IPS-20b (cell line): ENCODE results near the gene RALY.
"Not testable (repeated sequence)": the region's sequence is repeated elsewhere in the genome, so short reads cannot be mapped to it uniquely, and the experiment has no call there.

ENCODE experiments used
- H3K27ac ChIP-seq: one replicate; pipeline ENCODE4 v1.5.1; 2013; ENCODE audit warnings: low read length
- H3K27me3 ChIP-seq: 2 replicates; pipeline ENCODE4 v1.6.1; 2013; ENCODE audit warnings: mild to moderate bottlenecking, low read length, inconsistent platforms; ENCODE audit not compliant: insufficient read depth
- H3K36me3 ChIP-seq: 2 replicates; pipeline ENCODE4 v1.6.1; 2013; ENCODE audit warnings: low read depth, mild to moderate bottlenecking, inconsistent platforms, low read length, moderate library complexity; ENCODE audit not compliant: insufficient read depth
- H3K4me1 ChIP-seq: 2 replicates; pipeline ENCODE4 v1.6.1; 2013; ENCODE audit warnings: mild to moderate bottlenecking, control low read depth, inconsistent platforms, low read length, moderate library complexity; ENCODE audit not compliant: insufficient read depth
- H3K4me3 ChIP-seq: 2 replicates; pipeline ENCODE4 v1.5.1; 2013; ENCODE audit warnings: mild to moderate bottlenecking, low read length, inconsistent platforms
- H3K9ac ChIP-seq: 2 replicates; pipeline ENCODE4 v1.6.1; 2013; ENCODE audit warnings: low read depth, mild to moderate bottlenecking, inconsistent platforms, low read length, moderate library complexity
- H3K9me3 ChIP-seq: 2 replicates; pipeline ENCODE4 v1.6.1; 2013; ENCODE audit warnings: mild to moderate bottlenecking, low read depth, low read length, inconsistent platforms; ENCODE audit not compliant: insufficient read depth

The RALY gene

GRCh38 chr20:34022151-34022838, 28.6 kb downstream of the RALY start:
- no peak overlapping the region for H3K9ac ChIP-seq
- no peak overlapping the region for H3K4me3 ChIP-seq
- no peak overlapping the region for H3K27ac ChIP-seq

GRCh38 chr20:34022839-34023234, 29.1 kb downstream of the RALY start:
- peaks cover 14% of the 10 kb centered on the region for H3K4me1 ChIP-seq
- no peaks in the 10 kb centered on the region for H3K36me3 ChIP-seq
- no peaks in the 10 kb centered on the region for H3K9me3 ChIP-seq
- H3K27ac ChIP-seq = no peak overlapping the region
- H3K4me3 ChIP-seq = no peak overlapping the region
- H3K27me3 ChIP-seq = no peaks in the 10 kb centered on the region
- H3K9ac ChIP-seq = no peak overlapping the region

More at GRCh38 chr20:34022151-34022838, 28.6 kb downstream of the RALY start:
- Histone ChIP-seq H3K36me3 (no peaks in the 10 kb centered on the region), H3K4me1 (peaks cover 14% of the 10 kb centered on the region), H3K27me3 (no peaks in the 10 kb centered on the region), H3K9me3 (no peaks in the 10 kb centered on the region)

GRCh38 chr20:34023937-34024722, 30.4 kb downstream of the RALY start:
- Histone ChIP-seq H3K27me3 (no peaks in the 10 kb centered on the region), H3K4me3 (no peak overlapping the region), H3K36me3 (no peaks in the 10 kb centered on the region), H3K27ac (no peak overlapping the region), H3K4me1 (peaks cover 19% of the 10 kb centered on the region), H3K9ac (no peak overlapping the region), H3K9me3 (no peaks in the 10 kb centered on the region)

- H3K9me3 ChIP-seq = no peaks in the 10 kb centered on the region
- H3K4me1 ChIP-seq = peaks cover 19% of the 10 kb centered on the region
- no peak overlapping the region for H3K4me3 ChIP-seq
- H3K9ac ChIP-seq = no peak overlapping the region
- H3K27ac ChIP-seq = no peak overlapping the region
- no peaks in the 10 kb centered on the region for H3K36me3 ChIP-seq
- no peaks in the 10 kb centered on the region for H3K27me3 ChIP-seq
These were observed 31.1 kb downstream of the RALY start for GRCh38 chr20:34024723-34025351.

- not testable (repeated sequence) for H3K9ac ChIP-seq, H3K9me3 ChIP-seq, H3K27me3 ChIP-seq, H3K27ac ChIP-seq, H3K4me3 ChIP-seq
- Histone ChIP-seq H3K36me3 (peaks cover 11% of the 10 kb centered on the region), H3K4me1 (peaks cover 20% of the 10 kb centered on the region)
These were observed 34.3 kb downstream of the RALY start for GRCh38 chr20:34028013-34028412.

- H3K27me3 ChIP-seq = no peaks in the 10 kb centered on the region
- H3K9ac ChIP-seq = no peak overlapping the region
- peaks cover 20% of the 10 kb centered on the region for H3K4me1 ChIP-seq
- no peaks in the 10 kb centered on the region for H3K9me3 ChIP-seq
- H3K36me3 ChIP-seq = peaks cover 15% of the 10 kb centered on the region
- no peak overlapping the region for H3K27ac ChIP-seq
- H3K4me3 ChIP-seq = no peak overlapping the region
These were observed 35.7 kb downstream of the RALY start for GRCh38 chr20:34029415-34029814.

GRCh38 chr20:34030456-34030855, 36.7 kb downstream of the RALY start:
- H3K9ac ChIP-seq = no peak overlapping the region
- no peaks in the 10 kb centered on the region for H3K9me3 ChIP-seq
- no peaks in the 10 kb centered on the region for H3K27me3 ChIP-seq
- H3K4me1 ChIP-seq = peaks cover 15% of the 10 kb centered on the region; the same call in 1 of the 2 replicates
- peaks cover 15% of the 10 kb centered on the region for H3K36me3 ChIP-seq
- no peak overlapping the region for H3K4me3 ChIP-seq
- no peak overlapping the region for H3K27ac ChIP-seq

- H3K36me3 ChIP-seq = peaks cover 15% of the 10 kb centered on the region
These were observed 40.2 kb downstream of the RALY start for GRCh38 chr20:34033903-34034302.

GRCh38 chr20:34037121-34037520, 43.4 kb downstream of the RALY start:
- H3K36me3 ChIP-seq = peaks cover 13% of the 10 kb centered on the region
- no peak overlapping the region for H3K4me3 ChIP-seq
- H3K27me3 ChIP-seq = no peaks in the 10 kb centered on the region
- no peaks in the 10 kb centered on the region for H3K9me3 ChIP-seq
- no peak overlapping the region for H3K9ac ChIP-seq
- H3K4me1 ChIP-seq = peaks cover 8% of the 10 kb centered on the region; the same call in 1 of the 2 replicates
- H3K27ac ChIP-seq = no peak overlapping the region

More at GRCh38 chr20:34033903-34034302, 40.2 kb downstream of the RALY start:
- no peaks in the 10 kb centered on the region for H3K27me3 ChIP-seq
- H3K27ac ChIP-seq = no peak overlapping the region
- no peak overlapping the region for H3K9ac ChIP-seq
- no peaks in the 10 kb centered on the region for H3K9me3 ChIP-seq
- peaks cover 10% of the 10 kb centered on the region; the same call in 1 of the 2 replicates for H3K4me1 ChIP-seq
- H3K4me3 ChIP-seq = no peak overlapping the region

GRCh38 chr20:34037767-34038166, 44.1 kb downstream of the RALY start:
- no peak overlapping the region for H3K27ac ChIP-seq
- no peaks in the 10 kb centered on the region for H3K27me3 ChIP-seq
- H3K4me1 ChIP-seq = peaks cover 8% of the 10 kb centered on the region; the same call in 1 of the 2 replicates
- H3K4me3 ChIP-seq = no peak overlapping the region
- H3K9me3 ChIP-seq = no peaks in the 10 kb centered on the region
- no peak overlapping the region for H3K9ac ChIP-seq
- H3K36me3 ChIP-seq = peaks cover 7% of the 10 kb centered on the region

- H3K9me3 ChIP-seq = no peaks in the 10 kb centered on the region
- no peaks in the 10 kb centered on the region for H3K27me3 ChIP-seq
- no peaks in the 10 kb centered on the region for H3K36me3 ChIP-seq
- peaks cover 8% of the 10 kb centered on the region for H3K4me1 ChIP-seq
- H3K9ac ChIP-seq = no peak overlapping the region
- no peak overlapping the region for H3K4me3 ChIP-seq
- H3K27ac ChIP-seq = no peak overlapping the region
These were observed 46.7 kb downstream of the RALY start for GRCh38 chr20:34040300-34040995.
